Measurements from ENCODE around the gene WASF2. TPM values are rescaled to one million over a fixed set of nuclear protein-coding genes. Genes with fewer than 3 reads are reported as not detected.

WASF2 gene
- total and polyA plus RNA-seq, 2 of the 13 experiments (the other 11 are each of a cell fraction or from before 2014, with no cell fraction given) = 10.4 to 27.7 TPM

- TF ChIP-seq MAX (IDR thresholded peaks at IDR 0.05) (no peak), ATRX (CRISPR knock-in tag; IDR thresholded peaks at IDR 0.05; ENCODE audit: borderline replicate concordance) (no peak), CEBPZ (IDR thresholded peaks at IDR 0.05; ENCODE audit: low read length) (no peak), KDM3A (CRISPR knock-in tag; IDR thresholded peaks at IDR 0.05; ENCODE audit: low read depth) (no peak), PHF20 (CRISPR knock-in tag; IDR thresholded peaks at IDR 0.05) (no peak), TFE3 (CRISPR knock-in tag; IDR thresholded peaks at IDR 0.05) (no peak)
These were observed 44.6 kb downstream of the WASF2 start (continued) for GRCh38 chr1:27445177-27445936.

GRCh38 chr1:27444632-27445031 is 45.3 kb downstream of the WASF2 start:
- Histone ChIP-seq H3K27ac (ENCODE audit: extremely low read length, insufficient read depth, low read length) (no peak overlapping the region), H3K79me2 (ENCODE audit: insufficient read depth, low read length) (peaks cover 29% of the 10 kb centered on the region), H3K9ac (ENCODE audit: insufficient read depth, low read depth, low read length) (no peak overlapping the region), H3K9me3 (ENCODE audit: low read length) (no peaks in the 10 kb centered on the region), H2AFZ (ENCODE audit: low read length) (no peak overlapping the region), H3K4me3 (replicated peaks in 1 of 3; ENCODE audit: insufficient read depth in 1 of 3, low read depth in 2 of 3, low read length in 3 of 3) (no peak overlapping the region), H3K4me1 (ENCODE audit: insufficient read depth, low read length) (peaks cover 7% of the 10 kb centered on the region), H4K20me1 (ENCODE audit: insufficient read depth, low read length) (0 out of 2 replicates have a peak, but pooled peaks cover 9% of the 10 kb centered on the region), H3K36me3 (replicated peaks in 1 of 2; ENCODE audit: control insufficient read depth in 1 of 2, insufficient read depth in 2 of 2, low read length in 2 of 2) (peaks cover 0 to 13% of the 10 kb centered on the region in 2 experiments; a peak in 3 of 5 replicates), H3K27me3 (ENCODE audit: control insufficient read depth in 1 of 2, insufficient read depth in 2 of 2, low read length in 2 of 2) (no peaks in the 10 kb centered on the region), H3K4me2 (ENCODE audit: low read depth, low read length) (no peak overlapping the region)
- FAIRE-seq (no peak), DNase-seq (ENCODE audit: low spot score) (no peak), ATAC-seq (no peak)
- in situ Hi-C loops (cut with HindIII; ENCODE audit: extremely low pct_ligation_motif_present, low pct_unique_long_range_greater_than_20kb) = no loop called here
- ChIA-PET CTCF (ENCODE audit: low intra/inter-chr PET ratio, low total read pairs) (no interaction called here), POLR2A (no interaction called here)
- intact Hi-C loops (cut with micrococcal nuclease; ENCODE audit: unreplicated experiment) = no loop called here
- BruUV-seq (replicated peaks) = no TSS peak
- 92% methylated on average over 1 of the region's 1 CpG for WGBS (ENCODE audit: low lambda C conversion rate)
- TF ChIP-seq ZBTB7A (CRISPR knock-in tag; IDR thresholded peaks at IDR 0.05) (no peak), U2AF1 (optimal IDR thresholded peaks at IDR 0.05; ENCODE audit: low read depth, low read length) (no peak), EEA1 (CRISPR knock-in tag; IDR thresholded peaks at IDR 0.05; ENCODE audit: borderline replicate concordance) (no peak), AGO2 (optimal IDR thresholded peaks at IDR 0.05; ENCODE audit: low read depth, low read length) (no peak), TEAD2 (CRISPR knock-in tag; IDR thresholded peaks at IDR 0.05) (no peak), ZNF235 (CRISPR knock-in tag; IDR thresholded peaks at IDR 0.05; ENCODE audit: borderline replicate concordance) (no peak), MED13 (CRISPR knock-in tag; IDR thresholded peaks at IDR 0.05) (no peak)
